ENCODE data around the gene STK17B. TPM values are rescaled to one million over a fixed set of nuclear protein-coding genes. Genes with fewer than 3 reads are reported as not detected.

Gene STK17B
- total and polyA plus RNA-seq, 2 of the 13 experiments (the other 11 are each of a cell fraction or from before 2014, with no cell fraction given), result 1.6 to 4.5 TPM

DNA sequence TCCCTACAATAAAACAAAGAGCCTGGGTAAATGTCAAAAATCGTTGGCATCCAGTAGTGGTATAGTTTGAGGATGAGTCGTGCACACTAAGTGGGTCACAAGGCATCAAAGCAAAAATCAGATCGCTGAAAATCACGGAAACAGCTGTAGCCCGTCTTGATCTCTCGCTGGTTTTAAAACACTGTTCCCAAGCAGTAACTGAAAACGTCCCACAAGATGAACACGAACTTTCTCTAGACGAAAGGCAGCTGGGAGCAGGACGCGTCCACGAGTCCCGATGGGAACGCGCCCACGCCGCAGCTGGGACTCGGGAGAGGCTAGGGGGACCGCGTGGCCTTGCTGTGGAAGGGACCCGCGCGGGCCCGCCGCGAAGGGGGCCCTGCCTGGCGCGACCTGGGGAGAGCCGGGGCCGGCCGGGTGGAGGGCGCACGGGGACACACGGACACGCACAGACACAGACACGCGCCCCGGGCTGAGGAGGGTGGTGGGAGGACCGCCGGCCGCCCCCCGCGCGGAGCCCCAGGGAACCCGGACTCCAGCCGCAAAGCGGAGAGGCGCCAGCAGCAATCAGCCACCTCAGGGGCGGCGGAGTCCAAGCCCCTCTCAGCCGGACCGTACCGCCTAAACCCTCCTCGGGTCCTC is 651 bp downstream of the STK17B start (continued):
- TF ChIP-seq ZNF503 (CRISPR knock-in tag; IDR thresholded peaks at IDR 0.05) (no peak), LBX2 (CRISPR knock-in tag; IDR thresholded peaks at IDR 0.05; ENCODE audit: borderline replicate concordance) (no peak), GFI1 (CRISPR knock-in tag; IDR thresholded peaks at IDR 0.05; ENCODE audit: borderline replicate concordance) (0 out of 2 replicates have a peak, but pooled peaks have one; percentile 49), GATA4 (IDR thresholded peaks at IDR 0.05; ENCODE audit: borderline replicate concordance, low read depth) (no peak), RBFOX2 (IDR thresholded peaks at IDR 0.05; ENCODE audit: low read depth, low read length) (no peak), ZC3H13 (CRISPR knock-in tag; IDR thresholded peaks at IDR 0.05) (no peak), FOXJ3 (CRISPR knock-in tag; IDR thresholded peaks at IDR 0.05; ENCODE audit: borderline replicate concordance) (no peak), NFKB2 (CRISPR knock-in tag; IDR thresholded peaks at IDR 0.05; ENCODE audit: borderline replicate concordance) (no peak), ZNF10 (CRISPR knock-in tag; IDR thresholded peaks at IDR 0.05; ENCODE audit: borderline replicate concordance, low read depth) (no peak), KMT2A (CRISPR knock-in tag; IDR thresholded peaks at IDR 0.05) (no peak), HNRNPH1 (optimal IDR thresholded peaks at IDR 0.05; ENCODE audit: low read depth, low read length) (no peak), SMARCC2 (IDR thresholded peaks at IDR 0.05) (no peak), NR3C1 (CRISPR knock-in tag; IDR thresholded peaks at IDR 0.05) (no peak), SRSF9 (IDR thresholded peaks at IDR 0.05; ENCODE audit: borderline replicate concordance, insufficient read depth, low read depth, low read length, poor library complexity, severe bottlenecking) (no peak), KAT7 (CRISPR knock-in tag; IDR thresholded peaks at IDR 0.05; ENCODE audit: borderline replicate concordance) (0 out of 2 replicates have a peak, but pooled peaks have one; percentile 5), JARID2 (CRISPR knock-in tag; IDR thresholded peaks at IDR 0.05; ENCODE audit: insufficient replicate concordance) (no peak), FOXA1 (IDR thresholded peaks at IDR 0.05) (no peak), FOXA1 (CRISPR knock-in tag; IDR thresholded peaks at IDR 0.05) (no peak), ZNF790 (CRISPR knock-in tag; IDR thresholded peaks at IDR 0.05; ENCODE audit: borderline replicate concordance) (0 out of 2 replicates have a peak, but pooled peaks have one; percentile 72), ZNF629 (CRISPR knock-in tag; conservative IDR thresholded peaks at IDR 0.05) (no peak), ZNF598 (CRISPR knock-in tag; IDR thresholded peaks at IDR 0.05; ENCODE audit: borderline replicate concordance) (peak; percentile 91; the same call in 1 of the 2 replicates)
- TF ChIP-seq, protein P1, sequence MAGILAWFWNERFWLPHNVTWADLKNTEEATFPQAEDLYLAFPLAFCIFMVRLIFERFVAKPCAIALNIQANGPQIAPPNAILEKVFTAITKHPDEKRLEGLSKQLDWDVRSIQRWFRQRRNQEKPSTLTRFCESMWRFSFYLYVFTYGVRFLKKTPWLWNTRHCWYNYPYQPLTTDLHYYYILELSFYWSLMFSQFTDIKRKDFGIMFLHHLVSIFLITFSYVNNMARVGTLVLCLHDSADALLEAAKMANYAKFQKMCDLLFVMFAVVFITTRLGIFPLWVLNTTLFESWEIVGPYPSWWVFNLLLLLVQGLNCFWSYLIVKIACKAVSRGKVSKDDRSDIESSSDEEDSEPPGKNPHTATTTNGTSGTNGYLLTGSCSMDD (CRISPR knock-in tag; IDR thresholded peaks at IDR 0.05), result no peak

Measured in HepG2 (cell line).